Lung (tissue), 12 donors: ENCODE data around the gene TENT4A. TPM values are rescaled to one million over a fixed set of nuclear protein-coding genes. Genes with fewer than 3 reads are reported as not detected.

Experiments
- ATAC-seq: fragments of 200-7000 bp; cut with Tn5 transposase; one replicate; pipeline ENCODE4 v1.9.1; 2020; ENCODE audit warnings: moderate number of reproducible peaks; ENCODE audit not compliant: insufficient read depth, low FRiP score
- DNase-seq, 3 donors: peaks; one replicate each; pipeline ENCODE4 v3.0.0-alpha.2; 2013 to 2017
- H3K27ac ChIP-seq, 2 donors: one replicate each; pipeline ENCODE4 v1.5.1; 2013; ENCODE audit warnings: mild to moderate bottlenecking in 2 of 2, moderate library complexity in 2 of 2, control low read depth in 1 of 2, inconsistent platforms in 1 of 2, low read depth in 1 of 2, low read length in 1 of 2
- H3K27me3 ChIP-seq, 3 donors: one replicate each; pipeline ENCODE4 v1.5.1; 2013; ENCODE audit warnings: low read length in 2 of 3; ENCODE audit not compliant: control insufficient read depth in 3 of 3, insufficient read depth in 3 of 3
- H3K36me3 ChIP-seq, 4 donors: one replicate each; pipeline ENCODE4 v1.5.1; 2013; ENCODE audit warnings: low read length in 4 of 4, mild to moderate bottlenecking in 1 of 4, moderate library complexity in 1 of 4; ENCODE audit not compliant: control insufficient read depth in 4 of 4, insufficient read depth in 4 of 4
- H3K4me1 ChIP-seq, 5 donors: one replicate each; pipeline ENCODE4 v1.5.1; 2013; ENCODE audit warnings: low read length in 5 of 5, mild to moderate bottlenecking in 2 of 5, moderate library complexity in 1 of 5; ENCODE audit not compliant: control insufficient read depth in 5 of 5, insufficient read depth in 5 of 5
- H3K4me3 ChIP-seq: one replicate; pipeline ENCODE4 v1.5.1; 2013; ENCODE audit warnings: mild to moderate bottlenecking, control low read depth, moderate library complexity
- H3K9ac ChIP-seq, 2 donors: one replicate each; pipeline ENCODE4 v1.5.1; 2013; ENCODE audit warnings: low read length in 2 of 2, control low read depth in 1 of 2; ENCODE audit not compliant: insufficient read depth in 1 of 2
- H3K9me3 ChIP-seq, 4 donors: one replicate each; pipeline ENCODE4 v1.5.1; 2013; ENCODE audit warnings: low read length in 3 of 4, mild to moderate bottlenecking in 1 of 4, moderate library complexity in 1 of 4; ENCODE audit not compliant: control insufficient read depth in 4 of 4, insufficient read depth in 3 of 4
- WGBS, 2 donors: extraction: QIAGEN DNeasy Blood & Tissue Kit; methylation state at CpG; one replicate each; pipeline ENCODE4 v1.1.7; 2013; 5-methylcytosine and 5-hydroxymethylcytosine counted together
- polyA plus RNA-seq, 2 donors: library from polyadenylated mRNA; stranded (reverse); fragments of 200-250 nt; gene quantifications; one replicate each; pipeline ENCODE4 v1.2.1, GENCODE V29; 2013
- total RNA-seq, 2 donors: library from RNA; depleted of rRNA in 1 of 2; stranded (reverse); fragments of >200 nt in 1 of 2; gene quantifications; one replicate each; pipeline ENCODE4 v1.2.1, GENCODE V29; 2014 to 2021
- TF ChIP-seq, protein P1 (sequence below): IDR thresholded peaks from 2 replicates; pipeline ENCODE4 v1.5.1; 2012; ENCODE audit warnings: mild to moderate bottlenecking; ENCODE audit errors: control extremely low read depth, extremely low read depth
- donor health status: control.
- donor health status: control.
- donor health status: Bipolar disorder and iron deficiency.
- donor health status: healthy.
- donor health status: DM: yes; HTN: yes; CAD: no.

Gene TENT4A
- total and polyA plus RNA-seq, 4 donors = 9.4 to 46.9 (median 17.3) TPM

DNA sequence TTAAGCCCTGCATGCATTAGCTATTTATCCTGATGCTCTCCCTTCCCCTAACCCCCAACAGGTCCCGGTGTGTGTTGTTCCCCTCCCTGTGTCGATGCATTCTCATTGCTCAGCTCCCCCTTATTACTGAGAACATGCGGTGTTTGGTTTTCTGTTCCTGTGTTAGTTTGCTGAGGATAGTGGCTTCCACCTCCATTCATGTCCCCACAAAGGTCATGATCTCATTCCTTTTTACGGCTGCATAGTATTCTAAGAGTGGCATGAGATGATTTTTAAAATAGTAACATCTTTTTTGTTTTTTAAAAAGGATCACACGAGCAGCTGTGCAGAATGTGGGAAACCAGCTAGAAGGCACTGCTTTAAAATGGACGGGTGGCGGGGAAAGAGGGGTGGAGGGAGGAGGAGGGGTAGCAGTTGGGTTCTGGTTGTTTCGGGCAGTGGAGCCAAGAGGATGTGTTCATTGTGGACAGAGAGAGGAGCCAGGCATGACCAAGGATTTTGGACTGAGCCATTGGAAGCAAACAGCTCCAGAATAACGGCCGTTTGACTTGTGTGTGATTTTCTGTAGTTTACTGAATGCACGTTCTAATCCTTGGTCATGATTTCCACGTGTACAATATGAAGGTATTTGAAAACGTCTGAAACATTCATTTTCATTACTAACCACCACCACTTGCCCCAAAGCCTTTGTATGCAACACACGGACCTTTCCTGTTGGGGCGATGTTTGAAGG is 1.7 kb upstream of the TENT4A start:
- H3K27me3 ChIP-seq = peaks cover 0 to 8% (median 0%) of the 10 kb centered on the region in 3 donors
- H3K27ac ChIP-seq = peak overlapping the region; percentile 98 to 99
- H3K9ac ChIP-seq = no peak overlapping the region
- no peak overlapping the region for H3K4me3 ChIP-seq
- TF ChIP-seq, protein P1, sequence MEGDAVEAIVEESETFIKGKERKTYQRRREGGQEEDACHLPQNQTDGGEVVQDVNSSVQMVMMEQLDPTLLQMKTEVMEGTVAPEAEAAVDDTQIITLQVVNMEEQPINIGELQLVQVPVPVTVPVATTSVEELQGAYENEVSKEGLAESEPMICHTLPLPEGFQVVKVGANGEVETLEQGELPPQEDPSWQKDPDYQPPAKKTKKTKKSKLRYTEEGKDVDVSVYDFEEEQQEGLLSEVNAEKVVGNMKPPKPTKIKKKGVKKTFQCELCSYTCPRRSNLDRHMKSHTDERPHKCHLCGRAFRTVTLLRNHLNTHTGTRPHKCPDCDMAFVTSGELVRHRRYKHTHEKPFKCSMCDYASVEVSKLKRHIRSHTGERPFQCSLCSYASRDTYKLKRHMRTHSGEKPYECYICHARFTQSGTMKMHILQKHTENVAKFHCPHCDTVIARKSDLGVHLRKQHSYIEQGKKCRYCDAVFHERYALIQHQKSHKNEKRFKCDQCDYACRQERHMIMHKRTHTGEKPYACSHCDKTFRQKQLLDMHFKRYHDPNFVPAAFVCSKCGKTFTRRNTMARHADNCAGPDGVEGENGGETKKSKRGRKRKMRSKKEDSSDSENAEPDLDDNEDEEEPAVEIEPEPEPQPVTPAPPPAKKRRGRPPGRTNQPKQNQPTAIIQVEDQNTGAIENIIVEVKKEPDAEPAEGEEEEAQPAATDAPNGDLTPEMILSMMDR = no peak
- 41 to 43% methylated on average over 15 of the region's 15 CpGs for WGBS, 2 donors
- peaks cover 0 to 2% (median 0%) of the 10 kb centered on the region in 4 donors for H3K36me3 ChIP-seq
- DNase-seq = no peak
- ATAC-seq = no peak
- H3K9me3 ChIP-seq = no peaks in the 10 kb centered on the region
- peaks cover 8 to 24% (median 11%) of the 10 kb centered on the region in 5 donors for H3K4me1 ChIP-seq

DNA sequence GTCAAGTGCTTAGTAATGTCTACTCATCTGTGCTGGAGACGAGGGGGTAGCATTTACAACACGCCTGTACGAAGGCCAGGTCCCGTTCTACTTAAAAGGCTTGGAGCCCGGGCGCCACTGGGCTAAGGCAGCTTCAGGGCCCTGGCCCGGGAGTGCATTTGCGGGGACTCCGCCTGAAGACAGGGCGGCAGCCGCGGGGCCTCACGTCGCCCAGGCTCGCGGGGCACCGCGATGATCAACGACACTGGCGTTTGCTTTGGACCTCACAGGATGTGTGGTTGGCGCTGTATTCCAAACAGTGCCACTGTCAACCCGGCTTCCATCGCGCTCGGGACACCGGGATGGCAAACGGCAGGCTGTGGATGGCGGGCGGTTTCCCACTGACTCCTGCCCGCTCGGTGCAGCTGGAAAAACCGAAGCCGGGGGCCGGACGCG is 1.1 kb upstream of the TENT4A start:
- H3K9ac ChIP-seq = peak overlapping the region in 1 of 2 donors; percentile 40
- H3K36me3 ChIP-seq = peaks cover 0 to 4% (median 0%) of the 10 kb centered on the region in 4 donors
- H3K4me1 ChIP-seq = peaks cover 8 to 30% (median 16%) of the 10 kb centered on the region in 5 donors
- peak; percentile 1 for ATAC-seq
- peak overlapping the region; percentile 98 to 99 for H3K27ac ChIP-seq
- H3K4me3 ChIP-seq = peak overlapping the region; percentile 76
- TF ChIP-seq, protein P1 = no peak
- H3K9me3 ChIP-seq = no peaks in the 10 kb centered on the region
- peak in 2 of 3 donors; percentile 33 to 47 for DNase-seq
- WGBS, 2 donors = 1% methylated on average over 35 to 36 of the region's 36 CpGs
- H3K27me3 ChIP-seq = peaks cover 0 to 8% (median 0%) of the 10 kb centered on the region in 3 donors

DNA sequence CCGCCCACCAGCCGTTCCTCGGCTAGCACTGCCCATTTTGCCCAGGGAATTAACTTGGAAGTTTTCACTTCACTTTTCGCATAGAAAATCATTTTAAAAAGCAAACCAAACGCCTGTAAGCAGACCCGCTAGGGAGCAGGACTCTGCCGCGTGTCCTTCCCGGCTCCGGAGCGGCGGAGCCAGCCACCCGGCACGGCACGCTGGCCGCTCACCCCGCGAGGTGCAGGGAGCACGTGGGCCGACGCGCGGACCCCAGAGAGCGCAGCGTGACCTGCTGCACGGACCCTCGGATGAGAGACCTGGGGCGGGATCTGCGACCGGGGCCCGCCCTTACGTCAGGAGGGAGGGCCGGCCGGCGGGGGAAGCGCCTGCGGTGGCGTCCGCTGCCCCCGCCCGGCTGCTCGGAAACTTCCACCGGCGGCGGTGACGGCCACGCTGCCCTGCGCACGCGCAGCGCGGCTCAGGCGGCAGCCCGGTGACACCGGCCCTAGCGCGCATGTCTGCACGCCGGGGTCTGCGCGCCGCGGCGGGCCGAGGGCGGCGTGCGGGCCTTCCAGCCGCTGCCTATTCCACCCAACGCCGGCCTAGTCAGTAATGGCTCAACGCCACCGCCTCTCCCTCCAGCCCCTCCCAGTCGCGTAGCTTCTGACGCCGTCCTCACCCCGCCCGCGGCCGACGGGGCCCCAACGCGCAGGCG is 507 bp upstream of the TENT4A start:
- DNase-seq (peak; percentile 99), ATAC-seq (peak; percentile 89)
- Histone ChIP-seq H3K27ac (peak overlapping the region; percentile 98 to 99), H3K9ac (peak overlapping the region in 1 of 2 donors; percentile 40), H3K36me3 (peaks cover 0 to 4% (median 0%) of the 10 kb centered on the region in 4 donors), H3K4me1 (peaks cover 8 to 31% (median 21%) of the 10 kb centered on the region in 5 donors), H3K4me3 (peak overlapping the region; percentile 76), H3K9me3 (no peaks in the 10 kb centered on the region), H3K27me3 (peaks cover 0 to 8% (median 0%) of the 10 kb centered on the region in 3 donors)
- WGBS, 2 donors = 0% methylated on average over 79 to 85 of the region's 85 CpGs
- TF ChIP-seq, protein P1 = no peak
